PC-9 (cell line): ENCODE results near the gene KCNK7. TPM values are rescaled to one million over a fixed set of nuclear protein-coding genes. Genes with fewer than 3 reads are reported as not detected.

ENCODE experiments used
- BruUV-seq: library from RNA; stranded (reverse); fragments of 400-500 nt; replicated peaks from 2 replicates; lab custom pipeline; 2021; lab: Mats Ljungman, UMichigan
- CTCF ChIA-PET: fragments of 300-600 bp; sonication (Branson Sonifier 250); formaldehyde crosslinking; loops from one replicate; lab custom pipeline; 2022; ENCODE audit warnings: antibody characterized with exemption; lab: Charles Lee
- POLR2A ChIA-PET: fragments of 300-600 bp; sonication (Branson Sonifier 250); formaldehyde crosslinking; loops from one replicate; lab custom pipeline; 2022; ENCODE audit warnings: antibody characterized with exemption; ENCODE audit not compliant: unreplicated experiment; lab: Charles Lee
- DNase-seq, 2 experiments: peaks; one replicate each; pipeline versions ENCODE4 v3.0.0 to v3.0.0-alpha.2; 2015 to 2022; ENCODE audit warnings: mixed read lengths in 1 of 2
- H2AFZ ChIP-seq: fragments of 200-600 bp; sonication (generic); 2 replicates; pipeline ENCODE4 v1.8.1; 2017; ENCODE audit warnings: antibody characterized with exemption
- H3F3A ChIP-seq: fragments of 200-600 bp; sonication (generic); 2 replicates; pipeline ENCODE4 v1.8.1; 2017; ENCODE audit warnings: antibody characterized with exemption, mild to moderate bottlenecking, low read depth; ENCODE audit not compliant: insufficient read depth
- H3K27ac ChIP-seq: fragments of 200-600 bp; sonication (generic); 2 replicates; pipeline ENCODE4 v1.6.1; 2016; ENCODE audit warnings: mixed run types
- H3K27me3 ChIP-seq: fragments of 200-600 bp; sonication (generic); 2 replicates; pipeline ENCODE4 v1.6.1; 2016; ENCODE audit warnings: low read depth, mixed run types; ENCODE audit not compliant: insufficient read depth
- H3K36me3 ChIP-seq: fragments of 200-600 bp; sonication (generic); 2 replicates; pipeline ENCODE4 v1.6.1; 2016; ENCODE audit warnings: low read depth, mixed run types
- H3K4me1 ChIP-seq: fragments of 200-600 bp; sonication (generic); replicated peaks from 2 replicates; pipeline ENCODE4 v1.6.1; 2016; ENCODE audit warnings: mixed run types; ENCODE audit not compliant: insufficient read depth
- H3K4me2 ChIP-seq: fragments of 200-600 bp; sonication (generic); 2 replicates; pipeline ENCODE4 v1.6.1; 2017; ENCODE audit warnings: mixed run types
- H3K4me3 ChIP-seq: fragments of 200-600 bp; sonication (generic); 2 replicates; pipeline ENCODE4 v1.6.1; 2016; ENCODE audit warnings: mixed run types
- H3K79me2 ChIP-seq: fragments of 200-600 bp; sonication (generic); 2 replicates; pipeline ENCODE4 v1.6.1; 2017; ENCODE audit warnings: low read depth, mixed run types
- H3K9me2 ChIP-seq: fragments of 200-600 bp; sonication (generic); 2 replicates; pipeline ENCODE4 v1.8.1; 2017; ENCODE audit warnings: mild to moderate bottlenecking; ENCODE audit not compliant: insufficient read depth
- H3K9me3 ChIP-seq: fragments of 200-600 bp; sonication (generic); 2 replicates; pipeline ENCODE4 v1.8.1; 2016; ENCODE audit warnings: low read depth; ENCODE audit not compliant: insufficient read depth
- H4K20me1 ChIP-seq: fragments of 200-600 bp; sonication (generic); 2 replicates; pipeline ENCODE4 v1.8.1; 2017; ENCODE audit not compliant: insufficient read depth
- EZH2 ChIP-seq: fragments of 200-600 bp; sonication (generic); IDR thresholded peaks from 2 replicates; pipeline ENCODE4 v1.8.0; 2017; ENCODE audit warnings: antibody characterized with exemption, low read depth
- intact Hi-C: fragments of 100-400 bp; cut with micrococcal nuclease; formaldehyde crosslinking; loops from one replicate; pipeline ENCODE4 v1.10.0; 2022; ENCODE audit not compliant: unreplicated experiment
- total RNA-seq: library from RNA; stranded (reverse); gene quantifications from 2 replicates; pipeline ENCODE4 v1.2.3, GENCODE V29; 2021
- TF ChIP-seq, protein P1 (sequence below): fragments of 200-600 bp; sonication (generic); conservative IDR thresholded peaks from 2 replicates; pipeline ENCODE4 v1.6.1; 2017; ENCODE audit warnings: mixed run types, antibody characterized with exemption, mild to moderate bottlenecking, moderate library complexity

KCNK7 gene
- total RNA-seq, 1 experiment from 2014 or later = not detected

- POLR2A ChIA-PET = no interaction called here
- Histone ChIP-seq H3K4me1 (peaks cover 47% of the 10 kb centered on the region), H3K27me3 (no peaks in the 10 kb centered on the region), H3K9me2 (no peaks in the 10 kb centered on the region), H3F3A (peaks cover 60% of the 10 kb centered on the region), H3K4me3 (no peak overlapping the region), H3K9me3 (no peaks in the 10 kb centered on the region), H2AFZ (no peak overlapping the region), H3K79me2 (peaks cover 27% of the 10 kb centered on the region), H3K4me2 (no peak overlapping the region), H3K27ac (no peak overlapping the region), H4K20me1 (no peaks in the 10 kb centered on the region), H3K36me3 (peaks cover 1% of the 10 kb centered on the region; the same call in 1 of the 2 replicates)
- no peak for DNase-seq
- no TSS peak for BruUV-seq
- TF ChIP-seq, protein P1, sequence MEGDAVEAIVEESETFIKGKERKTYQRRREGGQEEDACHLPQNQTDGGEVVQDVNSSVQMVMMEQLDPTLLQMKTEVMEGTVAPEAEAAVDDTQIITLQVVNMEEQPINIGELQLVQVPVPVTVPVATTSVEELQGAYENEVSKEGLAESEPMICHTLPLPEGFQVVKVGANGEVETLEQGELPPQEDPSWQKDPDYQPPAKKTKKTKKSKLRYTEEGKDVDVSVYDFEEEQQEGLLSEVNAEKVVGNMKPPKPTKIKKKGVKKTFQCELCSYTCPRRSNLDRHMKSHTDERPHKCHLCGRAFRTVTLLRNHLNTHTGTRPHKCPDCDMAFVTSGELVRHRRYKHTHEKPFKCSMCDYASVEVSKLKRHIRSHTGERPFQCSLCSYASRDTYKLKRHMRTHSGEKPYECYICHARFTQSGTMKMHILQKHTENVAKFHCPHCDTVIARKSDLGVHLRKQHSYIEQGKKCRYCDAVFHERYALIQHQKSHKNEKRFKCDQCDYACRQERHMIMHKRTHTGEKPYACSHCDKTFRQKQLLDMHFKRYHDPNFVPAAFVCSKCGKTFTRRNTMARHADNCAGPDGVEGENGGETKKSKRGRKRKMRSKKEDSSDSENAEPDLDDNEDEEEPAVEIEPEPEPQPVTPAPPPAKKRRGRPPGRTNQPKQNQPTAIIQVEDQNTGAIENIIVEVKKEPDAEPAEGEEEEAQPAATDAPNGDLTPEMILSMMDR = no peak
- no peak for TF ChIP-seq EZH2
- intact Hi-C loops = no loop called here
- CTCF ChIA-PET = interaction anchor here (0.7 kb wide), 1 partner anchor 81 kb away, joined by 4 read pairs; no protein-coding TSS in a partner anchor
Observed at GRCh38 chr11:65562788-65563187, 32.8 kb downstream of the KCNK7 start.

GRCh38 chr11:65562020-65562419, 33.6 kb downstream of the KCNK7 start:
- ChIA-PET CTCF (no interaction called here), POLR2A (no interaction called here)
- no peak overlapping the region for H2AFZ ChIP-seq
- TF ChIP-seq, protein P1 = no peak
- no peak for TF ChIP-seq EZH2
- H3K9me3 ChIP-seq = no peaks in the 10 kb centered on the region
- H3K4me2 ChIP-seq = peak overlapping the region; percentile 86; the same call in 1 of the 2 replicates
- no peaks in the 10 kb centered on the region for H3K36me3 ChIP-seq
- no peak for DNase-seq
- no peaks in the 10 kb centered on the region for H3K27me3 ChIP-seq
- H4K20me1 ChIP-seq = no peaks in the 10 kb centered on the region
- H3F3A ChIP-seq = peaks cover 61% of the 10 kb centered on the region
- H3K27ac ChIP-seq = no peak overlapping the region
- no TSS peak for BruUV-seq
- peaks cover 47% of the 10 kb centered on the region for H3K4me1 ChIP-seq
- H3K4me3 ChIP-seq = no peak overlapping the region
- no peaks in the 10 kb centered on the region for H3K9me2 ChIP-seq
- H3K79me2 ChIP-seq = peaks cover 25% of the 10 kb centered on the region
- intact Hi-C loops = no loop called here

GRCh38 chr11:65560555-65561418, 34.8 kb downstream of the KCNK7 start:
- Histone ChIP-seq H3F3A (peaks cover 59% of the 10 kb centered on the region), H3K9me2 (no peaks in the 10 kb centered on the region), H3K9me3 (no peaks in the 10 kb centered on the region), H3K4me1 (peaks cover 50% of the 10 kb centered on the region), H3K27me3 (no peaks in the 10 kb centered on the region), H4K20me1 (no peaks in the 10 kb centered on the region), H3K36me3 (no peaks in the 10 kb centered on the region), H3K79me2 (peaks cover 25% of the 10 kb centered on the region), H3K4me3 (peak overlapping the region; percentile 19; the same call in 1 of the 2 replicates), H2AFZ (no peak overlapping the region), H3K4me2 (peak overlapping the region; percentile 86), H3K27ac (peak overlapping the region; percentile 69)
- peak in 1 of 2 experiments; percentile 56 for DNase-seq
- intact Hi-C loops = loop anchor here (1.0 kb wide), 1 partner anchor 10 kb away; the partner anchor contains the start of gene ZNRD2
- TF ChIP-seq, protein P1 = no peak
- TF ChIP-seq EZH2 = no peak
- ChIA-PET POLR2A (interaction anchor here (0.5 to 1.8 kb wide), 7 partner anchors 9 to 281 kb away, joined by 3 to 13 read pairs (median 4); partner anchors contain the start of genes FAM89B, NEAT1, SIPA1 and ZNRD2), CTCF (interaction anchor here (0.6 to 2.2 kb wide), 6 partner anchors 10 to 325 kb away, joined by 3 to 12 read pairs (median 3); partner anchors contain the start of genes FAM89B and ZNRD2)
- BruUV-seq = no TSS peak
